ENCODE data around the gene XYLT1. TPM values are rescaled to one million over a fixed set of nuclear protein-coding genes. Genes with fewer than 3 reads are reported as not detected.

Gene XYLT1
- total RNA-seq, 1 donor from 2014 or later = under 0.01 TPM

- DNase-seq (ENCODE audit: low read depth) (no peak), FAIRE-seq (no peak)
- H3K4me3 ChIP-seq (ENCODE audit: low read depth, low read length) = no peak overlapping the region
- no peaks in the 10 kb centered on the region for H3K27me3 ChIP-seq (ENCODE audit: control insufficient read depth, insufficient read depth, low read length)
- no peak for TF ChIP-seq CTCF (IDR thresholded peaks at IDR 0.05; ENCODE audit: insufficient read depth, low read length, severe bottlenecking)
- H3K36me3 ChIP-seq (ENCODE audit: control insufficient read depth, insufficient read depth, low read length) = no peaks in the 10 kb centered on the region
Measured at GRCh38 chr16:17446661-17447060, 24.1 kb downstream of the XYLT1 start.

GRCh38 chr16:17445421-17445820 lies 25.3 kb downstream of the XYLT1 start:
- TF ChIP-seq CTCF (IDR thresholded peaks at IDR 0.05; ENCODE audit: insufficient read depth, low read length, severe bottlenecking) = no peak
- no peak overlapping the region for H3K4me3 ChIP-seq (ENCODE audit: low read depth, low read length)
- FAIRE-seq (no peak), DNase-seq (ENCODE audit: low read depth) (no peak)
- H3K36me3 ChIP-seq (ENCODE audit: control insufficient read depth, insufficient read depth, low read length) = no peaks in the 10 kb centered on the region
- H3K27me3 ChIP-seq (ENCODE audit: control insufficient read depth, insufficient read depth, low read length) = no peaks in the 10 kb centered on the region

DNA sequence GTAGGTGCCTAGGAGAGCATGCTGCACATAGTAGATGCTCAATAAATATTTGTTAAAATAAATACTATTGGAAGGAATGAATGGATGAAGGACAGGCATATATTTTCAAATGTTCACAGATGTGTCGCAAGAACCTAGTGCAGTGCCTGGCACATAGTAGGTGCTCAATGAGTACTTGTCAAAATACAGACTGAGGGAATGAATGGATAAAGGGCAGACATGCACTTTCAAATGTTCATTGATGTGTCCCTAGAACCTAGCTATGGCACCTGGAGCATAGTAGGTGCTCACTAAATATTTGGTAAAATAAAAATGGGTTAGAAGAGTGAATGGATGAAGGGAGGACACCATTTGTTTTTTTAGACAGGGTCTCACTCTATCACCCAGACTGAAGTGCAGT lies 26.1 kb downstream of the XYLT1 start:
- no peaks in the 10 kb centered on the region for H3K36me3 ChIP-seq (ENCODE audit: control insufficient read depth, insufficient read depth, low read length)
- FAIRE-seq = no peak
- no peak for TF ChIP-seq CTCF (IDR thresholded peaks at IDR 0.05; ENCODE audit: insufficient read depth, low read length, severe bottlenecking)
- DNase-seq (ENCODE audit: low read depth) = no peak
- H3K4me3 ChIP-seq (ENCODE audit: low read depth, low read length) = no peak overlapping the region
- no peaks in the 10 kb centered on the region for H3K27me3 ChIP-seq (ENCODE audit: control insufficient read depth, insufficient read depth, low read length)

- no peaks in the 10 kb centered on the region for H3K27me3 ChIP-seq (ENCODE audit: control insufficient read depth, insufficient read depth, low read length)
- TF ChIP-seq CTCF (IDR thresholded peaks at IDR 0.05; ENCODE audit: insufficient read depth, low read length, severe bottlenecking) = no peak
- no peak for FAIRE-seq
Measured at GRCh38 chr16:17440131-17440530, 30.6 kb downstream of the XYLT1 start.

DNA sequence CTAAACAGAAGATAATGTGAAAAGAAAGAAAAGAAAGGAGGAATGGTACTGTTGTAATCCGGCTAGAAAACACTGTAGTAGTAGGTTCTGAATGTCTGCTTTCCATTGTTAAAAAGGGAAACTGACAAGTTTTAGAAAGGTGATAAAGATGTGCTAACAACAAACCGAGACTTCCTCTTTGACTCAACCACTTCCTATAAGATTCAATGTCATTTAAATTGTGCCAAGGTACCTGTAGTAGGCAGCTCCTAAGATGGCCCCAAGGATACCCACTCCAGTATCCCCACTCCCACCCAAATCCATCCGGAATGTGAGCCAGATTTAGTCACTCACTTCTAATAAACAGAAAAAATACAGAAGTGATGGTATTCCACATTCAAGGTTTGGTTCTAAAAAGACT lies 31.2 kb downstream of the XYLT1 start:
- no peak for DNase-seq (ENCODE audit: low read depth)
- no peak for FAIRE-seq
- no peaks in the 10 kb centered on the region for H3K27me3 ChIP-seq (ENCODE audit: control insufficient read depth, insufficient read depth, low read length)

More at GRCh38 chr16:17440131-17440530, 30.6 kb downstream of the XYLT1 start:
- no peaks in the 10 kb centered on the region for H3K36me3 ChIP-seq (ENCODE audit: control insufficient read depth, insufficient read depth, low read length)
- H3K4me3 ChIP-seq (ENCODE audit: low read depth, low read length) = no peak overlapping the region
- DNase-seq (ENCODE audit: low read depth) = no peak

More for the DNA sequence above, 31.2 kb downstream of the XYLT1 start:
- no peak for TF ChIP-seq CTCF (IDR thresholded peaks at IDR 0.05; ENCODE audit: insufficient read depth, low read length, severe bottlenecking)
- Histone ChIP-seq H3K36me3 (ENCODE audit: control insufficient read depth, insufficient read depth, low read length) (no peaks in the 10 kb centered on the region), H3K4me3 (ENCODE audit: low read depth, low read length) (no peak overlapping the region)

Measured in bronchial epithelial cell (primary cell).